IPS-18a (cell line): Measurements from ENCODE around the gene TXN.
A peak's percentile ranks its signal among the peaks of the same experiment; 100 is the strongest.
"Not testable (repeated sequence)": the region's sequence is repeated elsewhere in the genome, so short reads cannot be mapped to it uniquely, and the experiment has no call there.

Experiments used
- H3K27ac ChIP-seq: one replicate; pipeline ENCODE4 v1.5.1; 2013; ENCODE audit warnings: low read length
- H3K27me3 ChIP-seq: one replicate; pipeline ENCODE4 v1.6.1; 2013; ENCODE audit warnings: mild to moderate bottlenecking, low read length; ENCODE audit not compliant: control insufficient read depth, insufficient read depth
- H3K36me3 ChIP-seq: one replicate; pipeline ENCODE4 v1.6.1; 2013; ENCODE audit warnings: low read depth, low read length; ENCODE audit not compliant: control insufficient read depth
- H3K4me1 ChIP-seq: one replicate; pipeline ENCODE4 v1.6.1; 2013; ENCODE audit warnings: low read depth, low read length; ENCODE audit not compliant: control insufficient read depth
- H3K4me3 ChIP-seq: one replicate; pipeline ENCODE4 v1.5.1; 2013; ENCODE audit warnings: low read length
- H3K9ac ChIP-seq: one replicate; pipeline ENCODE4 v1.6.1; 2013; ENCODE audit warnings: mild to moderate bottlenecking, low read length, moderate library complexity
- H3K9me3 ChIP-seq: one replicate; pipeline ENCODE4 v1.6.1; 2013; ENCODE audit warnings: low read depth, low read length; ENCODE audit not compliant: control insufficient read depth

Gene TXN

DNA sequence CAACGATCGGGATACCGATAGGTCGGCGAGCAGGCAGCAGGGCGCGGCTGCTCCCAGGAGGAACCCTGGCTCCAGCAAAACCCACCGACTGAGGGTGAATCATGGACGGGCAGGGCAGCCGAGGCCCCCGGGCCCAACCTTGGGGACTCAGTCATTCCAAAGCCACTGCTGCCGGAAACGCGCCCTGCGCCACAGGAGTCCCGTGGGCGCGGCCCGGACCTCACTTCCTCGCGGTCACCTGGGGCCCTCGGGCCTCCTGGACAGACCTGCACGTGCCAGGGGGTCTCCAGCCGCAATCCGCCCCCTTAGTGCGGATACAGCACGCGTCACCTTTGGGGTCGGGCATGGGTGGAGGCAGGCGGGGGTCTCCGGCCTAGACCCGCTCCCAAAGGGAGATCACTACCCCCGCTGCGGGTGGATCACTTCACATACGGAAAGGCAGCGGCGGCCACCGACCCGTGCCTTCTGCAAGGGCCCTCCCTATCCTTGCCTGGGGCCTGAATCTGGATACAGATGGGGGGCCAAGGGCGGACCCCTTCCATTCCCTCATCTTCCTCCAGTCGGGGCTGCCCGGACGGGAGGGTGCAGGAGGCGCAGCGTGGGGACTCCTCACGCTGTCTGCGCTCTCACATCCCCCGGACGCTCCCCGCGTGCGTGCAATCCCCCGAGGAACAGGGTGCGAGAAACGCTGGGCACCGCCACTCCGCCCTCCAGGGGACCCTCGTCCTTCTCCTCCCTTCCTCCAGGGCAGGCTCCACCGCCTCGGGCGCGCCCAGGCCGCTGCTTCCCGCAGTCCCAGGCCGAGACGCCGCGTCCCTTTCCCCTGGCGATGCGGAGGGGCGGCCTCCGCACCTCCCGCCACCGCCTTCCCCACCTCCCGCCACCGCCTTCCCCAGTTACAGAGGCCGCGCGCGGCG, 586 bp downstream of the TXN start:
- Histone ChIP-seq H3K4me3 (peak overlapping the region; percentile 83), H3K4me1 (peaks cover 19% of the 10 kb centered on the region), H3K9ac (peak overlapping the region; percentile 75), H3K27ac (no peak overlapping the region), H3K9me3 (no peaks in the 10 kb centered on the region), H3K36me3 (no peaks in the 10 kb centered on the region), H3K27me3 (no peaks in the 10 kb centered on the region)

DNA sequence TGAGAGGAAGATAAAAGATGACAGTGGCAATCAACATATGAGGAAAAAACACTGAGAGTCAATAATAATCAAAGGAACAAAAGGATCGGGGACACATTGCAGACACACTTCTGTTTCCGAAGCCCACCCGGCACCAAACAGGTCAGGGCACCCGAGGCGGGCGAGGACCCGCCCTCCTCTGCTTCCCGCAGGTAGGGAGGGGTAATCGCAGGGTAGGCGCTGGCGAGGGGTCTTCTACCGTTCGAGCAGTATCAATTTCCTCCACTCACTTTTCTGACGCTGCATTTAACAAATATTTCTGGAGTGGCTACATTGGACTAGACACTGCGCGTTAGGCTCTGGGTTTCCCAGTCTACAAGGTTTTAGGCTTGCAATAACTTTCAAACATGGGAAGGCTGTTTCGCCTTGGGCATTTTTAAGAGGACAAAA, 1.3 kb downstream of the TXN start:
- H3K27ac ChIP-seq: no peak overlapping the region
- H3K27me3 ChIP-seq: no peaks in the 10 kb centered on the region

DNA sequence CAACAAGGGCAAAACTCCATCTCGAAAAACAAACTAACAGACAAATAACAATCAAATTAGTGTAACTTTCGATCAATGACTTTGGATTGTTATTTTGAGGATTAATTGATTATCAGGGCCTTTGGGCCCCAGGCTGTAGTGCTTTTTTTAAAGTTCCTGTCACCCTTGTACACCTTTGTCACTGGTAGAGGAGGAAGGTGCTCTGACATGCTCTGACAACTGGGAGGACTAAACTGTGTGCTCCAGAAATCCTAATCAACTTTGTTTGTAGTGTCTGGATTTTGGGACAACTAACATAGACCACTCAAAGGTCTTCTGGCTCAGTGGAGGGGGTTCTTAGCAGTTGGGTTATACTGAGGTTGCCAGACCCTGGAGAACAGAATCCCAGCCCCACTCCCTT, 1.8 kb downstream of the TXN start:
- Histone ChIP-seq H3K27ac (no peak overlapping the region), H3K9ac (no peak overlapping the region), H3K9me3 (no peaks in the 10 kb centered on the region), H3K4me1 (peaks cover 19% of the 10 kb centered on the region), H3K4me3 (peak overlapping the region; percentile 83), H3K27me3 (no peaks in the 10 kb centered on the region), H3K36me3 (peaks cover 8% of the 10 kb centered on the region)

More for the DNA sequence above, 1.3 kb downstream of the TXN start:
- Histone ChIP-seq H3K9me3 (no peaks in the 10 kb centered on the region), H3K4me3 (peak overlapping the region; percentile 83), H3K36me3 (peaks cover 3% of the 10 kb centered on the region), H3K4me1 (peaks cover 19% of the 10 kb centered on the region), H3K9ac (peak overlapping the region; percentile 75)

DNA sequence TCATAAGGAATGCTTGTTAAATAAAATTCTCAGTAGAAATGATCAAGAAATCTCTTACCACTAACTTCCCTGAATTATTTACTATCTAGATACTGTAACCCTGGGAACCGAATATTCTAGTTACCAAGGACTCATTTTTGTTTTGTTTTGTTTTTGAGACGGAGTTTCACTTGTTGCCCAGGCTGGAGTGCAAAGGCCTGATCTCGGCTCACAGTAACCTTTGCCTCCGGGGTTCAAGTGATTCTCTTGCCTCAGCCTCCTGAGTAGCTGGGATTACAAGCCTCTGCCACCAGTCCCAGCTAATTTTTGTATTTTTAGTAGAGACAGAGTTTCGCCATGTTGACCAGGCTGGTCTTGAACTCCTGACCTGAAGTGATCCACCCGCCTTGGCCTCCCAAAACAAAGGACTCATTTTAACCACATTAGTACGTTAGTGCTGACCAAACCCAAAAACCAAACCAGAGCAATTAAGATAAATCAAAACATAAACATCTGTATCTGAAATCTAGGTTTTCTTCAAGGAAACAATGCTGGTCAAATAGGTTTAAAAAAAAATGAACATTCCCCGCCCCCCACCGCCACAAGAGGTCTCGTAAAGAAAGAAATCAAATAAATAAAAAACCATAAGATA, 3.7 kb downstream of the TXN start:
- Histone ChIP-seq H3K4me1 (peaks cover 15% of the 10 kb centered on the region), H3K9me3 (no peaks in the 10 kb centered on the region), H3K36me3 (peaks cover 20% of the 10 kb centered on the region), H3K9ac (no peak overlapping the region), H3K4me3 (no peak overlapping the region), H3K27ac (no peak overlapping the region), H3K27me3 (no peaks in the 10 kb centered on the region)

DNA sequence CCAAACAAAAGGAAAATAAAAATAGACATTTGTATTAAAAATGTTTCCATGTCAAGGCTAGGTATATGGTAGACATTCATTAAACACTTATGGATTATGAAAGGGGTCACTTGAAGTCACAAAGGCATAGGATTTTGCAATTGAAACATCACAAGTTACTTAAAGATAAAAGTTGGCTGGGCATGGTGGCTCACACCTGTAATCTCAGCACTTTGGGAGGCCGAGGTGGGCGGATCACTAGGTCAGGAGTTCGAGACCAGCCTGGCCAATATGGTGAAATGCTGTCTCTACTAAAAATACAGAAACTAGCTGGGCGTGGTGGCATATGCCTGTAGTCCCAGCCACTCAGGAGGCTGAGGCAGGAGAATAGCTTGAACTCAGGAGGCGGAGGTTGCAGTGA, 4.5 kb downstream of the TXN start:
- peaks cover 26% of the 10 kb centered on the region for H3K36me3 ChIP-seq
- not testable (repeated sequence) for H3K27me3 ChIP-seq, H3K9me3 ChIP-seq, H3K27ac ChIP-seq, H3K4me3 ChIP-seq, H3K4me1 ChIP-seq, H3K9ac ChIP-seq

DNA sequence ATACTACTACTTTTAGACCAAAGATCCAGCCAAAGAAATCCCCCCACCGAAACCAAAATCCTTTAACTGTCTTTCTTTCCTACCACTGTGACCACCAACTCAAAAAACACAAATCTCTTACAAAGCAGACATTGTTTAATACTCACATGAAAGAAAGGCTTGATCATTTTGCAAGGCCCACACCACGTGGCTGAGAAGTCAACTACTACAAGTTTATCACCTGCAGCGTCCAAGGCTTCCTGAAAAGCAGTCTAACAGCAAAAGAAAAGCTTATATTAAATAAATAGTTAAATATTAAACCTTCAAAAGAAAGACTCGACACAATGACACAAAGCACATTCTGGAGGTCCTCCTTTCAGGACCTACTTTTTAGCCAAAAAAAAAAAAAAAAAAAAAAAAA, 5.1 kb downstream of the TXN start:
- no peak overlapping the region for H3K27ac ChIP-seq
- H3K9ac ChIP-seq: no peak overlapping the region
- H3K4me3 ChIP-seq: no peak overlapping the region
- H3K9me3 ChIP-seq: no peaks in the 10 kb centered on the region
- no peaks in the 10 kb centered on the region for H3K27me3 ChIP-seq
- H3K4me1 ChIP-seq: peaks cover 8% of the 10 kb centered on the region
- peaks cover 26% of the 10 kb centered on the region for H3K36me3 ChIP-seq

DNA sequence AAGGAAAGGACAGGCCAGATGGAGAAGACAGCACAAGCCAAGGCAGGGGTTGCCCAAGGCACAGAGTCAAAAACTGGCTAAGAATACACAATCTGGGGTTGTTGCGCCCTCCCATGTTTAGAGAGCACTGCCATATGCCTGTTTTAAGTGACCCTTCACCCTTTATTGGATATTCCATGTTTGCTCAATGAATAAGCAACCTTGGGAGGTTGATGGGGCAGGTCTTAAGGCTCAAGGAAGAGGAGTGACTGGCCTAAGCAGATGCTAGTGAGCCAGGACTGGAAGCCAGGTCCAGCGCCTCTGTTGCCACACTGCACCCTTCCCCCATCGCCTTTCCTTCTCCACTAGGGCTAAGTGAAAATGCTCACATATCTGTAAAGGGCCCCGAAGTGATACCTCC, 6.7 kb downstream of the TXN start:
- Histone ChIP-seq H3K27ac (no peak overlapping the region), H3K9ac (no peak overlapping the region), H3K36me3 (peaks cover 30% of the 10 kb centered on the region)

DNA sequence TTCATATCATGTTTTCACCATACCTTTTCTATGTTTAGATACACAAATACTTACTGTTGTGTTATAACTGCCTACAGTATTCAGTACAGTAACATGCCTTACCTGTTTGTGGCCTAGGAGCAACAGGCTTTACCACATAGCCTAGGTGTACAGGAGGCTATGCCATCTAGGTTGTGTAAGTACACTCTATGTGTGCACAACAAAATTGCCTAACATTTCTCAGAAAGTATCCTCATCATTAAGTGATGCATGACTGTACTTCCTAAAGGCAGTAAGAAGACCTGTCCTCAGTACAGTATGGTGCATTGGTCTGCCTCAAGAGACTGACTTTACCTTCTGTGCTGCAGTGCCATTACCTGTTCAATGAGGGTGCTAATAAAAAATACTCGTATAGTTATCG, 7.9 kb downstream of the TXN start:
- peaks cover 3% of the 10 kb centered on the region for H3K4me1 ChIP-seq
- no peak overlapping the region for H3K27ac ChIP-seq
- no peak overlapping the region for H3K9ac ChIP-seq
- H3K27me3 ChIP-seq: no peaks in the 10 kb centered on the region
- H3K9me3 ChIP-seq: no peaks in the 10 kb centered on the region
- H3K36me3 ChIP-seq: peaks cover 38% of the 10 kb centered on the region
- no peak overlapping the region for H3K4me3 ChIP-seq

More for the DNA sequence above, 6.7 kb downstream of the TXN start:
- H3K4me3 ChIP-seq: no peak overlapping the region
- H3K9me3 ChIP-seq: no peaks in the 10 kb centered on the region
- peaks cover 8% of the 10 kb centered on the region for H3K4me1 ChIP-seq
- no peaks in the 10 kb centered on the region for H3K27me3 ChIP-seq

DNA sequence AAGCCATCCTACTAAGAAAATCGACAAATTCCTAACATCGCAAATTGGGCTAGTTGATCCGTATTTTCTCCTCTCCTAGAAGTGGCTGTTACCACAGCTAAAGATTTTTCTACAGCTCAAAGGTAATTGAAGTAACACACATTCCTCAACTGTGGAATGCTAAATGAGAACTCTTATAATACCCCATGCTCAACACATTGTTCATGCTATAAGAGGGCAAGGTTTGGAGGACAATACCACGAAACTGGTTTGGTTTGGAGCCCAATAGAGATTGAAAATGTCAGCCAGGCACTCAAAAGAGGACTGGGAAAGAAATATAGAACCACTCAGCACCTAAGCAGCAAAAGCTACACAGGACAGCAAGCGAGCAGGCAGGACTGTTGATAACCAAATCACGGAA, 10.1 kb downstream of the TXN start:
- Histone ChIP-seq H3K9me3 (no peaks in the 10 kb centered on the region), H3K27ac (no peak overlapping the region), H3K9ac (no peak overlapping the region), H3K4me3 (no peak overlapping the region), H3K36me3 (peaks cover 45% of the 10 kb centered on the region), H3K4me1 (peaks cover 5% of the 10 kb centered on the region), H3K27me3 (no peaks in the 10 kb centered on the region)

DNA sequence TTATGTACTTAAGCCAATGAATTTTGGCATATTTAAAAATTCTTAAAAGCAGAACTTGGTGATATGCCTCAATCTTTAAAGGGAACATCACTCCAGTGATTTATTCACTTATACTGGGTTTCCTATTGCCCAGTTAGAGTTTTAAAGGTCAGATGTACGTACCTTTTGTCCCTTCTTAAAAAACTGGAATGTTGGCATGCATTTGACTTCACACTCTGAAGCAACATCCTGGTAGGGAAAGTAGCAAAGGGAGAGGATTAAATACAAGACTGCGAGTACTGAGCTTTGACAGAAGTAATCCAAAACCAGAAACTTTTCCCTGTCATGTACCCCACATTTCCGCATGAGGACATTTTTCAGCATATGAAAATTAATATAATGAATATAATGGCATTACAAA, 11.7 kb downstream of the TXN start:
- Histone ChIP-seq H3K9me3 (no peaks in the 10 kb centered on the region), H3K27ac (no peak overlapping the region), H3K36me3 (peaks cover 38% of the 10 kb centered on the region), H3K4me3 (no peak overlapping the region), H3K9ac (no peak overlapping the region), H3K4me1 (peaks cover 5% of the 10 kb centered on the region), H3K27me3 (no peaks in the 10 kb centered on the region)

DNA sequence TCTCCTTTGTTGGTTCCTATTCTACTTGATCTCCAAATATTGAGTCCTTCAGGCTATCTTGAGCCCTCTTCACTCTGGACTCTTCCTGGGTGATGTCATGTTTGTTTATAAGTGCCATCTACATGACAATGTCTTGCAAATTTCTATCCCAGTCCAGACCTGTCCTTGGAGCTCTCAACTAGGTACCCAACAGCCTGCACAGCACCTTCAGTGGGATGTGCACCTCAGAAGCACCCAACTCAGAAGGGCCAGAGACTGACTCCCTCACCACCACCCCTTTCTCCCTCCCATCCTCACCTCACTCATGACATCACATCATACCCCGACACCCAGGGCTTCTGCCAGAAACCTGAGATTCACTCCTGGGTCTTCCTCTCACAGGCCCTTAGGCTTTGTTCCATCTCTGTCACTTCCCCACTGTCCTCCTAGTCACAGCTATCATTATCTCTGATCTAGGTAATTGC, 14.4 kb downstream of the TXN start:
- H3K9me3 ChIP-seq: no peaks in the 10 kb centered on the region
- H3K27ac ChIP-seq: no peak overlapping the region
- H3K36me3 ChIP-seq: peaks cover 19% of the 10 kb centered on the region
- peaks cover 5% of the 10 kb centered on the region for H3K4me1 ChIP-seq
- H3K4me3 ChIP-seq: no peak overlapping the region
- H3K27me3 ChIP-seq: no peaks in the 10 kb centered on the region
- H3K9ac ChIP-seq: no peak overlapping the region
